GM20000 (cell line): ENCODE results near the gene KIR2DL4.
"Not testable (repeated sequence)": the region's sequence is repeated elsewhere in the genome, so short reads cannot be mapped to it uniquely, and the experiment has no call there.

Experiments used
- DNase-seq: peaks from one replicate; pipeline ENCODE4 v3.0.0; 2012; ENCODE audit warnings: low spot score
- TF ChIP-seq, protein P1 (sequence below): IDR thresholded peaks from 2 replicates; pipeline ENCODE4 v1.5.1; 2012; ENCODE audit warnings: mild to moderate bottlenecking, control low read depth; ENCODE audit errors: extremely low read depth, missing control alignments

The KIR2DL4 gene

GRCh38 chr19:54851353-54851752, 47.9 kb downstream of the KIR2DL4 start:
- DNase-seq: no peak
- TF ChIP-seq, protein P1, sequence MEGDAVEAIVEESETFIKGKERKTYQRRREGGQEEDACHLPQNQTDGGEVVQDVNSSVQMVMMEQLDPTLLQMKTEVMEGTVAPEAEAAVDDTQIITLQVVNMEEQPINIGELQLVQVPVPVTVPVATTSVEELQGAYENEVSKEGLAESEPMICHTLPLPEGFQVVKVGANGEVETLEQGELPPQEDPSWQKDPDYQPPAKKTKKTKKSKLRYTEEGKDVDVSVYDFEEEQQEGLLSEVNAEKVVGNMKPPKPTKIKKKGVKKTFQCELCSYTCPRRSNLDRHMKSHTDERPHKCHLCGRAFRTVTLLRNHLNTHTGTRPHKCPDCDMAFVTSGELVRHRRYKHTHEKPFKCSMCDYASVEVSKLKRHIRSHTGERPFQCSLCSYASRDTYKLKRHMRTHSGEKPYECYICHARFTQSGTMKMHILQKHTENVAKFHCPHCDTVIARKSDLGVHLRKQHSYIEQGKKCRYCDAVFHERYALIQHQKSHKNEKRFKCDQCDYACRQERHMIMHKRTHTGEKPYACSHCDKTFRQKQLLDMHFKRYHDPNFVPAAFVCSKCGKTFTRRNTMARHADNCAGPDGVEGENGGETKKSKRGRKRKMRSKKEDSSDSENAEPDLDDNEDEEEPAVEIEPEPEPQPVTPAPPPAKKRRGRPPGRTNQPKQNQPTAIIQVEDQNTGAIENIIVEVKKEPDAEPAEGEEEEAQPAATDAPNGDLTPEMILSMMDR: no peak

DNA sequence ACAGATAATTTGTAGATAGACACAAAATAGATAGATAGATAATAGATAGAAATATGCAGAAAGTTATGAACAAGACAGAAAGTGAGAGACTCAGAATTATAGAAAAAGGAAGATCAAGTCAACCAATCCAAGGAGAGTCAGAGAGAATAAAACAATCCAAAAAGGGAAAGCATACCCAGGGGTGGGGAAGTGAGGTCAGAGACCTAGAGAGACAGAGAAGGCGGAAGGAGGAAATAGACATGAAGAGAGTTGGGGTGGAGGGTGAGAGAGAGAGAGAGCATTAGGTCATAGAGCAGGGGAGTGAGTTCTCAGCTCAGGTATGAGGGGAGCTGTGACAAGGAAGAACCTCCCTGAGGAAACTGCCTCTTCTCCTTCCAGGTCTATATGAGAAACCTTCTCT, 51.8 kb downstream of the KIR2DL4 start:
- not testable (repeated sequence) for DNase-seq

DNA sequence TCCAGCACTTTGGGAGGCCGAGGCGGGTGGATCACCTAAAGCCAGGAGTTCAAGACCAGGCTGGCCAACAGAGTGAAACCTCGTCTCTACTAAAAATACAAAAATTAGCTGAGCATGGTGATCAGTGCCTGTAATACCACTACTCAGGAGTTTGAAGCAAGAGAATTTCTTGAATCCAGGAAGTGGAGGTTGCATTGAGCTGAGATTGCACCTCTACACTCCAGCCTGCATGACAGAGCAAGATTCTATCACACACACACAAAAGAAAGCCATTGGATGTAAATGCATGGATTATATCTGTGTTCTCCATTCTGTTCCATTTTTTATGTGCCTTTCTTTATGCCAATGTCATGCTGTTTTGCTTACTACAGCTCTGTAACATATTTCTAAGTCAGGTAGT, 55.1 kb downstream of the KIR2DL4 start:
- DNase-seq: not testable (repeated sequence)

GRCh38 chr19:54859421-54859820, 56.0 kb downstream of the KIR2DL4 start:
- not testable (repeated sequence) for DNase-seq

GRCh38 chr19:54863459-54863858, 60.0 kb downstream of the KIR2DL4 start:
- DNase-seq: not testable (repeated sequence)
